H1 (cell line): ENCODE results near the gene SLC2A13. TPM values are rescaled to one million over a fixed set of nuclear protein-coding genes. Genes with fewer than 3 reads are reported as not detected.

Source experiments
- CTCF ChIA-PET: fragments of 300-600 bp; sonication (Branson Sonifier 250); formaldehyde crosslinking; loops from one replicate; lab custom pipeline; 2021; ENCODE audit not compliant: partially characterized antibody; lab: Charles Lee
- POLR2A ChIA-PET: fragments of 300-600 bp; sonication (Branson Sonifier 250); formaldehyde crosslinking; loops from one replicate; lab custom pipeline; 2021; ENCODE audit warnings: inconsistent platforms; ENCODE audit not compliant: partially characterized antibody; lab: Charles Lee
- DNase-seq, 2 experiments: peaks; one replicate each; pipeline versions ENCODE4 v3.0.0 to v3.0.0-alpha.2; 2010 to 2022; ENCODE audit warnings: low spot score in 2 of 2, low read depth in 1 of 2, mixed read lengths in 1 of 2
- FAIRE-seq: peaks from 2 replicates; lab custom pipeline; 2011; peaks lifted over from hg19 to GRCh38; lab: Jason Lieb, UNC
- H2AFZ ChIP-seq: 2 replicates; pipeline ENCODE4 v1.8.1; 2012; ENCODE audit warnings: low read length, inconsistent platforms
- H2AK5ac ChIP-seq: 2 replicates; pipeline ENCODE4 v1.6.1; 2013; ENCODE audit warnings: low read depth, low read length
- H2BK120ac ChIP-seq: replicated peaks from 2 replicates; pipeline ENCODE3; 2013; ENCODE audit warnings: low read depth, low read length, inconsistent platforms
- H2BK12ac ChIP-seq: 2 replicates; pipeline ENCODE4 v1.6.1; 2013; ENCODE audit warnings: low read depth, low read length
- H2BK15ac ChIP-seq: 2 replicates; pipeline ENCODE4 v1.6.1; 2013; ENCODE audit warnings: low read length
- H2BK20ac ChIP-seq: 2 replicates; pipeline ENCODE4 v1.6.1; 2013; ENCODE audit warnings: low read length
- H2BK5ac ChIP-seq: 2 replicates; pipeline ENCODE4 v1.6.1; 2013; ENCODE audit warnings: low read depth, low read length
- H3K14ac ChIP-seq: 2 replicates; pipeline ENCODE4 v1.6.1; 2013; ENCODE audit warnings: inconsistent platforms; ENCODE audit not compliant: insufficient read length
- H3K18ac ChIP-seq: 2 replicates; pipeline ENCODE4 v1.6.1; 2013; ENCODE audit warnings: low read length; ENCODE audit errors: extremely low read depth
- H3K23ac ChIP-seq: 2 replicates; pipeline ENCODE4 v1.6.1; 2013; ENCODE audit warnings: inconsistent platforms; ENCODE audit not compliant: insufficient read length
- H3K23me2 ChIP-seq: 2 replicates; pipeline ENCODE4 v1.6.1; 2013; ENCODE audit warnings: low read depth, low read length
- H3K27ac ChIP-seq: 2 replicates; pipeline ENCODE4 v1.6.1; 2011; ENCODE audit warnings: low read depth, low read length, inconsistent platforms
- H3K27me3 ChIP-seq, 4 experiments: replicated peaks in 1 of 4; 1 replicate in 1 of 4; 2 replicates in 3 of 4; pipeline versions ENCODE4 v1.6.1 to v1.8.1; 2011 to 2013; ENCODE audit warnings: low read length in 3 of 4, mild to moderate bottlenecking in 3 of 4, inconsistent platforms in 2 of 4, mixed read lengths in 2 of 4, moderate library complexity in 1 of 4; ENCODE audit not compliant: control insufficient read depth in 3 of 4, insufficient read depth in 3 of 4; ENCODE audit errors: extremely low read depth in 1 of 4
- H3K36me3 ChIP-seq, 4 experiments: 2 replicates each; pipeline versions ENCODE4 v1.6.1 to v1.8.1; 2011 to 2013; ENCODE audit warnings: mild to moderate bottlenecking in 4 of 4, low read length in 3 of 4, moderate library complexity in 2 of 4, control low read depth in 1 of 4, inconsistent platforms in 1 of 4; ENCODE audit not compliant: insufficient read depth in 4 of 4, control insufficient read depth in 2 of 4
- H3K4ac ChIP-seq: replicated peaks from 2 replicates; pipeline ENCODE3; 2013; ENCODE audit warnings: low read length, low read depth, mixed read lengths, inconsistent platforms; ENCODE audit not compliant: insufficient read length
- H3K4me1 ChIP-seq, 4 experiments: replicated peaks in 1 of 4; 1 replicate in 1 of 4; 2 replicates in 3 of 4; pipeline versions ENCODE4 v1.6.1 to v1.8.1; 2011 to 2013; ENCODE audit warnings: low read length in 3 of 4, inconsistent platforms in 2 of 4, mixed read lengths in 1 of 4; ENCODE audit not compliant: insufficient read depth in 4 of 4, control insufficient read depth in 3 of 4
- H3K4me2 ChIP-seq, 2 experiments: 2 replicates each; pipeline versions ENCODE4 v1.6.1 to v1.8.1; 2011 to 2013; ENCODE audit warnings: low read depth in 2 of 2, low read length in 2 of 2, control low read depth in 1 of 2, inconsistent platforms in 1 of 2, mild to moderate bottlenecking in 1 of 2; ENCODE audit not compliant: insufficient read depth in 1 of 2
- H3K4me3 ChIP-seq, 4 experiments: fragments of 200-600, 300-600 bp in 1 of 4; sonication (generic), shearing (Covaris generic), sonication (Bioruptor Twin) in 1 of 4; 2 replicates each; pipeline versions ENCODE4 v1.5.1 to v1.8.1; 2011 to 2016; ENCODE audit warnings: low read length in 4 of 4, low read depth in 3 of 4, control low read depth in 2 of 4, inconsistent platforms in 2 of 4, mild to moderate bottlenecking in 2 of 4, mixed read lengths in 1 of 4, moderate library complexity in 1 of 4; ENCODE audit not compliant: insufficient read depth in 2 of 4; ENCODE audit errors: extremely low read depth in 1 of 4
- H3K56ac ChIP-seq: replicated peaks from 2 replicates; pipeline ENCODE3; 2013; ENCODE audit warnings: low read depth, mild to moderate bottlenecking, mixed read lengths, low read length, inconsistent platforms; ENCODE audit not compliant: insufficient read length
- H3K79me1 ChIP-seq: 2 replicates; pipeline ENCODE4 v1.6.1; 2013; ENCODE audit warnings: low read depth, low read length, control low read depth
- H3K79me2 ChIP-seq, 2 experiments: 2 replicates each; pipeline versions ENCODE4 v1.6.1 to v1.8.1; 2012 to 2013; ENCODE audit warnings: low read length in 2 of 2, mild to moderate bottlenecking in 2 of 2, inconsistent platforms in 1 of 2; ENCODE audit not compliant: insufficient read depth in 2 of 2, control insufficient read depth in 1 of 2
- H3K9ac ChIP-seq, 4 experiments: replicated peaks in 1 of 4; 1 replicate in 1 of 4; 2 replicates in 3 of 4; pipeline versions ENCODE4 v1.6.1 to v1.8.1; 2011 to 2013; ENCODE audit warnings: low read depth in 3 of 4, low read length in 3 of 4, control low read depth in 2 of 4, mild to moderate bottlenecking in 2 of 4, moderate library complexity in 2 of 4, inconsistent platforms in 1 of 4; ENCODE audit errors: extremely low read depth in 1 of 4
- H3K9me3 ChIP-seq, 2 experiments: 2 replicates each; pipeline versions ENCODE4 v1.6.1 to v1.8.1; 2012 to 2013; ENCODE audit warnings: mild to moderate bottlenecking in 2 of 2, moderate library complexity in 2 of 2, control low read depth in 1 of 2, inconsistent platforms in 1 of 2, low read depth in 1 of 2, low read length in 1 of 2, mixed read lengths in 1 of 2; ENCODE audit not compliant: insufficient read depth in 2 of 2
- H4K20me1 ChIP-seq, 2 experiments: replicated peaks in 1 of 2; 2 replicates each; pipeline versions ENCODE3 to v1.8.1; 2011 to 2013; ENCODE audit warnings: inconsistent platforms in 2 of 2, low read length in 2 of 2, mild to moderate bottlenecking in 1 of 2; ENCODE audit not compliant: insufficient read depth in 2 of 2, control insufficient read depth in 1 of 2
- H4K5ac ChIP-seq: 2 replicates; pipeline ENCODE4 v1.6.1; 2013; ENCODE audit warnings: low read length, low read depth, mixed read lengths, inconsistent platforms; ENCODE audit not compliant: insufficient read length
- H4K8ac ChIP-seq: 2 replicates; pipeline ENCODE4 v1.8.0; 2013; ENCODE audit warnings: mild to moderate bottlenecking, moderate library complexity, low read length, inconsistent platforms; ENCODE audit not compliant: insufficient read depth; ENCODE audit errors: extremely low read depth
- H4K91ac ChIP-seq: replicated peaks from 2 replicates; pipeline ENCODE3; 2013; ENCODE audit warnings: low read length, mixed read lengths, inconsistent platforms; ENCODE audit not compliant: insufficient read length
- HDAC2 ChIP-seq, 2 experiments: fragments of 300-600 bp in 1 of 2; sonication (generic) in 1 of 2; IDR thresholded peaks; 2 replicates each; pipeline ENCODE4 v1.6.1; 2011 to 2012; ENCODE audit warnings: low read depth in 2 of 2, low read length in 2 of 2, mild to moderate bottlenecking in 2 of 2, moderate library complexity in 2 of 2, borderline replicate concordance in 1 of 2, inconsistent platforms in 1 of 2
- KDM1A ChIP-seq: fragments of 200-600, 300-600 bp; sonication (generic); IDR thresholded peaks from 2 replicates; pipeline ENCODE4 v1.7.1; 2016; ENCODE audit warnings: mild to moderate bottlenecking, low read length, borderline replicate concordance
- RAD21 ChIP-seq, 2 experiments: IDR thresholded peaks in 1 of 2; conservative IDR thresholded peaks in 1 of 2; 2 replicates each; pipeline ENCODE4 v1.6.1; 2011; ENCODE audit warnings: low read depth in 2 of 2, low read length in 2 of 2, improper control_type of control experiment in 1 of 2, inconsistent platforms in 1 of 2, mild to moderate bottlenecking in 1 of 2, moderate library complexity in 1 of 2
- WGBS, 2 experiments: shearing (Covaris generic) in 1 of 2; methylation state at CpG; one replicate each; pipeline versions ENCODE4 v1.1.6 to v1.1.7; 2013 to 2015; ENCODE audit warnings: low lambda C conversion rate in 2 of 2, mixed read lengths in 2 of 2, inconsistent platforms in 1 of 2, low coverage in 1 of 2, missing lambda C conversion rate in 1 of 2; ENCODE audit not compliant: insufficient replicate concordance in 2 of 2, insufficient coverage in 1 of 2, insufficient read length in 1 of 2; ENCODE audit errors: extremely low coverage in 1 of 2, missing lambda C conversion rate in 1 of 2; 5-methylcytosine and 5-hydroxymethylcytosine counted together
- polyA plus RNA-seq, 7 experiments: library from polyadenylated mRNA; depleted of rRNA in 3 of 7; stranded (reverse) in 5 of 7; unstranded in 2 of 7; fragments of >200 nt in 5 of 7; fragments of 200-250 nt in 2 of 7; gene quantifications; 1 replicate in 5 of 7; 2 replicates in 1 of 7; 4 replicates in 1 of 7; pipeline versions ENCODE4 v1.2.1 to v1.2.3, GENCODE V29; 2011 to 2013; ENCODE audit warnings: missing spikeins in 2 of 7, mixed read lengths in 2 of 7
- total RNA-seq: library from RNA; stranded (reverse); fragmentation: NEBNext Ultra II Directional; extraction: Animal tissue kit (Norgen Biotek cat#: 25700); gene quantifications from 2 replicates; pipeline ENCODE4 v1.2.1, GENCODE V29; 2021

Gene SLC2A13
- total and polyA plus RNA-seq, 2 of the 8 experiments (the other 6 are each of a cell fraction or from before 2014, with no cell fraction given): 2.8 to 9.6 TPM

DNA sequence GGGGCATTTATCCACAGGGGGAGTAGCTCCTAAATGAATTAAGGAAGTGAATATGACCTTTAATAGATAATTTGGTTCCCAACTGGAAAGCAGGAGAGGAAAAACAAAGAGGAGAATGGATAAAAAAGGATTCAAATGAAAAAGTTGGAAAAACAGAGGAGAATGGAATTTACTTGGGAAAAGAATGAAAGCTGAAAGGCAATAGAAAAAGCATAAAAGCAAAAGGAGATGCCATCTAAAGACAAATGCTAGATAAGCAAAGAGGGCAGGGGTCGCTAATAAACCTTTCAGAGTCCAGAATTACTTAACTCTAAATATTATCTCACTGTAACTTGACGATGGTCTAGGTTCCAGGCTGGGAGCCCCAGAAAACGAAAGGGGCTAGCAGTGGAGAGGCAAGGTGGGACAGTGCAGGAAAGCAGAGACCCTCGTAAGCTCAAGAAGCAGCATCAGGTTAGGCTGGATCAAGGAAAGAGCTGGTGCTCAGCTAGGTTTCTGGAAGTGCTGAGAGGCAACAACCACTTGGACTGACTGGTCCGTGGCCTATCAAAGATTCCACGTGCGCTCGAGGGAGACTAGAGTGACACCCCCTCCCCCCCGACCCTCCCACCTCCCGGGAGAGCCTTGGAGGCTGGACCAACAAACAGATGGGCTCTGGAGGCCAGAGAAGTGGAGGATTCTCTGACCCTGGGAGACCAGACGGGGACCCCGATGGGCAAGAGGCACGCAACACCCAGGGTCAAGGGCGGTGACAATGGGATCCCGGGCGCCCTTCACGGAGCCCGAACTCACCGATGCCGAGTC lies 1.2 kb downstream of the SLC2A13 start:
- Histone ChIP-seq H3K4me3 (peak overlapping the region; percentile 62 to 87 (median 77)), H3K4me1 (peaks cover 2 to 12% (median 4%) of the 10 kb centered on the region in 4 experiments), H2BK15ac (no peak overlapping the region), H3K23ac (no peak overlapping the region), H3K18ac (no peak overlapping the region), H3K9me3 (no peaks in the 10 kb centered on the region), H3K27ac (no peak overlapping the region), H3K79me2 (peaks cover 0 to 39% of the 10 kb centered on the region in 2 experiments; a peak in 3 of 4 replicates), H3K79me1 (peaks cover 6% of the 10 kb centered on the region), H2AK5ac (no peak overlapping the region), H4K20me1 (peaks cover 3 to 6% of the 10 kb centered on the region in 2 experiments), H4K5ac (no peak overlapping the region), H3K36me3 (no peaks in the 10 kb centered on the region), H2AFZ (peak overlapping the region; percentile 18; the same call in 1 of the 2 replicates), H3K9ac (peak overlapping the region; percentile 10 to 78 (median 57); a peak in 6 of 7 replicates), H3K56ac (no peak overlapping the region), H3K27me3 (peaks cover 0 to 7% (median 6%) of the 10 kb centered on the region in 4 experiments; a peak in 6 of 7 replicates), H3K14ac (no peak overlapping the region), H2BK12ac (no peak overlapping the region; the same call in 1 of the 2 replicates), H4K91ac (no peak overlapping the region), H3K23me2 (peaks cover 14% of the 10 kb centered on the region), H2BK20ac (no peak overlapping the region), H2BK120ac (no peak overlapping the region), H3K4ac (no peak overlapping the region), H2BK5ac (no peak overlapping the region), H3K4me2 (peak overlapping the region; percentile 76 to 77), H4K8ac (peak overlapping the region; percentile 72)
- WGBS, 2 experiments: 24% methylated on average over 12 of the region's 20 CpGs; no CpG with 5 or more reads in 1 of the 2 experiments
- FAIRE-seq (no peak), DNase-seq (no peak)
- ChIA-PET POLR2A (interaction anchor here (1.2 to 1.4 kb wide), 2 partner anchors 55 to 72 kb away, joined by 3 read pairs; no protein-coding TSS in a partner anchor), CTCF (interaction anchor here (1.0 to 4.9 kb wide), 5 partner anchors 51 to 339 kb away, joined by 3 to 20 read pairs (median 5); no protein-coding TSS in a partner anchor)
- TF ChIP-seq RAD21 (IDR thresholded peaks at IDR 0.05 in 1 of 2, conservative IDR thresholded peaks at IDR 0.05 in 1 of 2; ENCODE audit: low read depth in 2 of 2, low read length in 2 of 2): no peak
- TF ChIP-seq HDAC2 (IDR thresholded peaks at IDR 0.05; ENCODE audit: borderline replicate concordance in 1 of 2, low read depth in 2 of 2, low read length in 2 of 2): 0 out of 4 replicates have a peak, but pooled peaks of 1 of the 2 experiments have one; percentile 12
- peak; percentile 76 for TF ChIP-seq KDM1A
